Measurements from ENCODE around the gene AJAP1.

DNA sequence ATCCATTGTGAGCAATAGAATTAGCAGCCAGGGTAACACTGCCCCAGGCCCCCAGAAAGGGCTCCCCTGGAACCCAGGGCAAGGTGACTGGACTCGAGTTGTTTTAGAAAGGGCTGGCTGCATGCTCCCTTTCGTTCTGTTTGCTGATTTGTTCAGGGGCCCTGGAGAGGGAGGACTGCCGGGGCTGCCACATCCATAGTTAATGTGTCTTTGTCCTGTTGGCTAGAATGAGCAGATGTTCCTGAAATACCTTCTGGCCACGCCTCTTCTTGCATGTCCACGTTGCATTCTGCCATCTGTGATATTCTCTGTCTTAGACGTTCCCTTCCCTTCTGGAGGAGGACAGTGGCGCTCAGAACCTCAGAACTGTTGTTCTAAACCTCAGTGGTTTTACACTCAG is 118.8 kb downstream of the AJAP1 start:
- TF ChIP-seq CTCF (conservative IDR thresholded peaks at IDR 0.05; ENCODE audit: low read depth in 2 of 2) (no peak), POLR2AphosphoS5 (IDR thresholded peaks at IDR 0.05; ENCODE audit: low read depth) (no peak), JUNB (IDR thresholded peaks at IDR 0.05; ENCODE audit: unreplicated experiment) (no peak), EZH2phosphoT487 (IDR thresholded peaks at IDR 0.05; ENCODE audit: unreplicated experiment) (no peak), ZNF114 (CRISPR knock-in tag; IDR thresholded peaks at IDR 0.05) (no peak), ETS1 (IDR thresholded peaks at IDR 0.05) (no peak), ZNF331 (CRISPR knock-in tag; IDR thresholded peaks at IDR 0.05; ENCODE audit: low read depth) (no peak), EZH2 (IDR thresholded peaks at IDR 0.05; ENCODE audit: low read depth, unreplicated experiment) (no peak), CREB1 (CRISPR knock-in tag; IDR thresholded peaks at IDR 0.05; ENCODE audit: low read depth) (no peak)
- TF ChIP-seq, protein P1, sequence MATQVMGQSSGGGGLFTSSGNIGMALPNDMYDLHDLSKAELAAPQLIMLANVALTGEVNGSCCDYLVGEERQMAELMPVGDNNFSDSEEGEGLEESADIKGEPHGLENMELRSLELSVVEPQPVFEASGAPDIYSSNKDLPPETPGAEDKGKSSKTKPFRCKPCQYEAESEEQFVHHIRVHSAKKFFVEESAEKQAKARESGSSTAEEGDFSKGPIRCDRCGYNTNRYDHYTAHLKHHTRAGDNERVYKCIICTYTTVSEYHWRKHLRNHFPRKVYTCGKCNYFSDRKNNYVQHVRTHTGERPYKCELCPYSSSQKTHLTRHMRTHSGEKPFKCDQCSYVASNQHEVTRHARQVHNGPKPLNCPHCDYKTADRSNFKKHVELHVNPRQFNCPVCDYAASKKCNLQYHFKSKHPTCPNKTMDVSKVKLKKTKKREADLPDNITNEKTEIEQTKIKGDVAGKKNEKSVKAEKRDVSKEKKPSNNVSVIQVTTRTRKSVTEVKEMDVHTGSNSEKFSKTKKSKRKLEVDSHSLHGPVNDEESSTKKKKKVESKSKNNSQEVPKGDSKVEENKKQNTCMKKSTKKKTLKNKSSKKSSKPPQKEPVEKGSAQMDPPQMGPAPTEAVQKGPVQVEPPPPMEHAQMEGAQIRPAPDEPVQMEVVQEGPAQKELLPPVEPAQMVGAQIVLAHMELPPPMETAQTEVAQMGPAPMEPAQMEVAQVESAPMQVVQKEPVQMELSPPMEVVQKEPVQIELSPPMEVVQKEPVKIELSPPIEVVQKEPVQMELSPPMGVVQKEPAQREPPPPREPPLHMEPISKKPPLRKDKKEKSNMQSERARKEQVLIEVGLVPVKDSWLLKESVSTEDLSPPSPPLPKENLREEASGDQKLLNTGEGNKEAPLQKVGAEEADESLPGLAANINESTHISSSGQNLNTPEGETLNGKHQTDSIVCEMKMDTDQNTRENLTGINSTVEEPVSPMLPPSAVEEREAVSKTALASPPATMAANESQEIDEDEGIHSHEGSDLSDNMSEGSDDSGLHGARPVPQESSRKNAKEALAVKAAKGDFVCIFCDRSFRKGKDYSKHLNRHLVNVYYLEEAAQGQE (IDR thresholded peaks at IDR 0.05; ENCODE audit: unreplicated experiment): no peak

Measured in GM23338 (cell line).